CD4-positive, alpha-beta T cell treated with Interleukin-17A for 1 hour (primary cell): ENCODE data around the gene SPATA18.
"Not testable (repeated sequence)": the region's sequence is repeated elsewhere in the genome, so short reads cannot be mapped to it uniquely, and the experiment has no call there.

Experiments
- DNase-seq: peaks from one replicate; pipeline ENCODE4 v3.0.0-alpha.2; 2020

SPATA18 gene

GRCh38 chr4:52052475-52052780 is 1.3 kb downstream of the SPATA18 start:
- no peak for DNase-seq

DNA sequence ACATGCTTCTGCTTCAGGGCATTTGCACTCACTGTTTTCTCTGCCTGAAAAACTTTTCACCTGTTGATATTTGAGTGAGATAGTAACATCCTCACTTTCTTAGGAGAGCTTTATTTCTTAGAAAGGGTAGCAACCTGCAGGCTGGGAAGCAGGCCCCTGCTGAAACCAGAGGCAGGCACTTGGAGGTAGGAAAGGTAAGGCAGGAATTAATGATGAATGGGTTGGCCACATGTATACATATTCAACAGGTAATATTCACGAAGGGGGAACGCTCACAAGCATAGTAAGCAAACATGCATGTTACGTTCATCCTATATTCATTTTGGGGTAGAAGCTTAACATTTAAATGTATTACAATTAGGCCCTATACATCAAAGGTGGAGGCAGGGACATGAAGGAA is 3.1 kb downstream of the SPATA18 start:
- DNase-seq = no peak

- DNase-seq = no peak
These were observed 6.1 kb downstream of the SPATA18 start for GRCh38 chr4:52057196-52057595.

GRCh38 chr4:52058275-52058674 is 7.2 kb downstream of the SPATA18 start:
- no peak for DNase-seq

DNA sequence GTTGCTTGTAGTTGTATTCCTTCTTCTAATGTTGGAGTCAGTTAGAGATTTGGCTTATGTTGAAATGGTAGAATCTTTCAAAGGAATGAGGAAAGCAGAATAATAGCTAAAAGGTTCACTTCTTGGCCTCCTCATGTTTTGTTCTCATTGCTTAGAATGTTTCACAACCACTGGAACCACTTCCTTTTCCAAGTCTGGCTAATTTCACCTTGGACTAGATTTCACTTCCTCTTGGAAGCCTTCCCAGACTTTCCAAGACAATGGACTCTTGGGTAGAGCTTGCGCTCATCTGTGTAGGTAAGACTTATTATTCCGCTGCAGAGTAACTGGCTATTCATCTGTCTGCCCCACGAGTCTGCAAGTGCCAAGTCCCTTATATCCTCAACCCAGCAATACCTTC is 8.3 kb downstream of the SPATA18 start:
- no peak for DNase-seq

DNA sequence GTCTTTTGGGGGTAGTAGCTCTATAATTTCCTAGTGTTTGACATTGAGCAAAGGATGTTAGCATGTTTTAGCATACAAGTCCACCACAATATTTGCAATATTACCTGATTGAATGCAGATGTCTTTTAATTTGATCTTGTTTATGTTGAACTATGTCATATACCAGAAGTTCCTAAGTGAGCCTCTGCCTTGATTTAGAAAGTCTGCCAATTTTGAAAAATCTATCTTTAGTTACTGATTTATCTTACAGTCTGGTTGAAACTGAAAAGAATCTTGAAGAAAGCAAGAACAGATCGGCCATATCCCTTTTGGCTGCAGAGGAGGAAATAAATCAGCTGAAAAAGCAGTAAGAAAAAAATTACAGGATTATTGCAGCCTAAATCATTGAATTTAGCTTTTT is 18.5 kb downstream of the SPATA18 start:
- no peak for DNase-seq

DNA sequence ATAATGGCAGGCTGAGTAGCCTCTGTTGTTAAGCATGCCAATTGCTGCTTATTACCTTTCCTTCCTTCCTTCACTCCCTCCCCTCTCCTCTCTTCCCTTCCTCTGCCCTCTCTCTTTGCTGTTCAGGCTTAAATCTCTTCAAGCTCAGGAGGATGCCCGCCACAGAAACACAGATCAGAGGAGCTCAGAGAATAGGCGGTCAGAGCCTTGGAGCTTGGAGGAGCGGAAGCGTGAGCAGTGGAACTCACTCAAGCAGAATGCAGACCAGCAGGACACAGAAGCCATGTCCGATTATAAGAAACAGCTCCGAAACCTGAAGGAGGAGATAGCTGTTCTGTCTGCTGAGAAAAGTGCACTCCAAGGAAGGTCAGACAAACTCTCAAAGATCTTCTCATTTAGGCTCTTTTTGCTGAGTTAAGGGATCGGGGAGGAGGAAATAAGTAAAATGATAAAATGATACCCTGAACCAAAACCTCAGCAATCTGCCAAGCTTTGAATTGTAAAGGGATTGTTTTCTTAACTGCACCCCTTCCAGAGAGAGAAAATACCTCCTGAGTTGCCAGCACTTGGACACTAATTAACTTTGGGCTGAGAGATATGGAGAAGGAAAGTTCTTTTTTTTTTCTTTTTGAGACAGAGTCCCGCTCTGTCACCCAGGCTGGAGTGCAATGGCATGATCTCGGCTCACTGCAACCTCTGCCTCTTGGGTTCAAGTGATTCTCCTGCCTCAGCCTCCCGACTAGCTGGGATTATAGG is 20.9 kb downstream of the SPATA18 start:
- no peak for DNase-seq

GRCh38 chr4:52076731-52077130 is 25.6 kb downstream of the SPATA18 start:
- no peak for DNase-seq

- DNase-seq = no peak
These were observed 28.6 kb downstream of the SPATA18 start for GRCh38 chr4:52079659-52080058.

DNA sequence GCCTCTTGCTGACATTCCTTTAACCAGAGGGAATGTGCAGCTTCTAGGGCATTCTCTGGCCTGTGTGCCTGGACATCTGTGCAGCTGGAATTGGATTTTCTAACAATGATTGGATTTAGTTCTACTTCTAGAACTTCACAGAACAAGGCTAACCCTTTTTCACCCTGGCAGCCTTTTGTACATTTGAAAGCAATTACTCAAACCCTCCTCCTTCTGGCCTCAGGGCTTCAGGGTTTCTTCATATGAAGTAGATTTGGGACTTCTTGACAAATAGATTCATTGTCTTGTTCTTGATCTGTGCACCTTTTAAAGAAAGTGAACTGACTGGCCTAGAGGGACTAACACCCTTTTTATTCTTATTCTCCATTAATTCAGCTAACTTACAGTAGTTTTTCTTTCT is 30.1 kb downstream of the SPATA18 start:
- DNase-seq = no peak

DNA sequence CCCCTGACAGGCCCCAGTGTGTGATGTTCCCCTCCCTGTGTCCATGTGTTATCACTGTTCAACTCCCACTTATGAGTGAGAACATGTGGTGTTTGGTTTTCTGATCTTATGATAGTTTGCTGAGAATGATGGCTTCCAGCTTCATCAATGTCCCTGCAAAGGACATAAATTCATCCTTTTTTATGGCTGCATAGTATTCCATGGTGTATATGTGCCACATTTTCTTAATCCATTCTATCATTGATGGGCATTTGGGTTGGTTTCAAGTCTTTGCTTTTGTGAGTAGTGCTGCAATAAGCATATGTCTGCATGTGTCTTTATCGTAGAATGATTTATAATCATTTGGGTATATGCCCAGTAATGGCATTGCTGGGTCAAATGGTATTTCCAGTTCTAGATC is 35.3 kb downstream of the SPATA18 start:
- not testable (repeated sequence) for DNase-seq

DNA sequence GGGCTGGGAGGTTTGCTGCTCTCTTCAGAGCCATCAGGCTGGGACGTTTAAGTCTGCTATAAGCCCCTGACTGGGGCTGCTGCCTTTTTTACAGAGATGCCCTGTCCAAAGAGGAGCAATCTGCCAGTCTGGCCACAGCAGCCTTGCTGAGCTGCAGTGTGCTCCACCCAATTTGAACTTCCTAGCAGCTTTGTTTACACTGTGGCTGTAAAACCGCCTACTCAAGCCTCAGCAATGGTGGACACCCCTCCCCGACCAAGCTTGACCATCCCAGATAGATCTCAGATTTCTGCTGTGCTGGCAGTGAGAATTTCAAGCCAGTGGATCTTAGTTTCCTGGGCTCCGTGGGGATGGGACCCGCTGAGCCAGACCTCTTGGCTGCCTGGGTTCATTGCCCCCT is 40.7 kb downstream of the SPATA18 start:
- no peak for DNase-seq

GRCh38 chr4:52093466-52093865 is 42.4 kb downstream of the SPATA18 start:
- no peak for DNase-seq

GRCh38 chr4:52094376-52095145 is 43.5 kb downstream of the SPATA18 start:
- DNase-seq = no peak

DNA sequence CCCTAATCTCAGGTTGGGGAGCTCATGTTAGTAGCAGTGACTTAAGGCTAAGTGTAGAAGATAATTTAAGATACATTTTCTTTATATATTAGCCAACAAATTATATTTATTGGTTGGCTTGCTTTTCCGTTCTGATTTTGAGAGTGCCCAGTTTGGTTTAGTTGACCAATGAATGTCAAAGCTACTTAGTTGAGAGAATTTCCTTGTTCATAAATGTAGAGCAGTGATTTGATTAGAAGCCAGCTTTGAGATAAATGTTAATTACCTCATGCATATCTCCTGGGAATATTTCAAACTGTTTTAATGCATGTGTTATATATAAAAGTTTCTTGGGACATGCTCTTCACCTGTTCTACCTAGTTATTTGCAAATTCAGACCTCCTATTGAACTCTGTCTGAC is 44.3 kb downstream of the SPATA18 start:
- no peak for DNase-seq

GRCh38 chr4:52096048-52096447 is 44.9 kb downstream of the SPATA18 start:
- DNase-seq = no peak

- no peak for DNase-seq
These were observed 47.5 kb downstream of the SPATA18 start for GRCh38 chr4:52098618-52099017.

DNA sequence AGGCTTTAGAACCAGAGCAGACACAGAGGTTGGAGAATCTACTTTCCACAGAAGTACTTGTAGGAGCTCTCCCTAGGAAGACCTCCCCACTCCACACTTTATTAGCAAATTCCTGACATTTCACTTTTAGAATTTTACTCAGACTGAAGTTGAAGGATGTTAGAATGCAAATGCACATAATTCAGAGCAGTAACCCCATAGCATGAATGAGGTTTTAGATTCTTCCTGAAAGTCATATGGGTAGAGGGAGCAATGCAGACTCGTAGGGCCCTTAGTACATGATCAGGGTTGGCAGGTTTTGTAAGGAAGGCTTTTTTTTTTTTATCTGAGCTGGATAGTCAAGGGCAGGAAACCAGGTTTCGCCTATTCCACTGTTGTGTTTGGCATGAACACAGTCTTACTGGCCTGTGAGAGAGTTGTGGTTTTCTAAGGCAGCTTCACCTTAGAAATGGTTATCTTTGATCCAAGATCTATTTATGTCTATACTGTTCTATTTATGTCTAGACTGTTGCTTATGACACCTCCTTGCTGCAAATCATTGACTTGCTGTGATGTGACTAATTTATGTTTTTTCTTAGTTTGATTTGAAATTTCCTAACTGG is 48.9 kb downstream of the SPATA18 start:
- DNase-seq = no peak

DNA sequence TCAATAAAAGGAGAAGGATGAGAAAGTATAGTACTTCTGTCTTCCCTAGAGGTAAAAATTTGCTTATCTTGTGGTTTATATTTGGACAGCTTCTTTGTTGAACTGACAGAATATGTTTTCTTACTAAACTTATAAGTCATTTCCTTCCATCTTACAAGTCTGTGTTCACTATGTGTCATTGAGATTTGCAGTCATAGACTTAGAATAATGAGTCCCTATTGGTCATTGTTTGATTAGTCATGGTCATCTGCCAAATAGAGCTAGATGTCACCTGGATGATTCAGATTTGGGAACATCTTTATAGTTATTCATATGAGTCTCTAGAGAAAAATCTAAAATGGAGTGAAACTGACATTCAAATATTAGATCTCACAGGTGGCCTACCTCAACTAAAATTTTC is 51.5 kb downstream of the SPATA18 start:
- no peak for DNase-seq

GRCh38 chr4:52103319-52103718 is 52.2 kb downstream of the SPATA18 start:
- no peak for DNase-seq

DNA sequence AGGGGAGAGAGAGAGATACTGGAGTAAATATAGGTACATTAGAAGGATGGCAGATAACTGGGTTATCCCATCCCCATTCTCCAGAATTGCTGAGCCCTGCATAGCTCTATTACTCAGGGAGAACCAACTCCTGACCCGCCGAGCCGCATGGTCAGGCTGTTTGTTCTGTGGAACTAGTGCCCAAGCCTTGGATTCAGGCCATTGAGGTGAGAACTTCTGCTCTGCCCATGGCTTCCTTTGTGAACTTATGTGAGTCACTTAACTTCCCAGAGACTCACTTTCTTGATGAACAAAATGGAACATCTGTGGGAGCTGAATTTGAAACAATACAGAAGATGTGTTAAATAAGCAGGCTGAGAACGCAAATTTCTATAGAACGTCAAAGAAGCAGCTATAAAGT is 54.2 kb downstream of the SPATA18 start:
- no peak for DNase-seq

- no peak for DNase-seq
These were observed 55.1 kb downstream of the SPATA18 start for GRCh38 chr4:52106191-52106590.

DNA sequence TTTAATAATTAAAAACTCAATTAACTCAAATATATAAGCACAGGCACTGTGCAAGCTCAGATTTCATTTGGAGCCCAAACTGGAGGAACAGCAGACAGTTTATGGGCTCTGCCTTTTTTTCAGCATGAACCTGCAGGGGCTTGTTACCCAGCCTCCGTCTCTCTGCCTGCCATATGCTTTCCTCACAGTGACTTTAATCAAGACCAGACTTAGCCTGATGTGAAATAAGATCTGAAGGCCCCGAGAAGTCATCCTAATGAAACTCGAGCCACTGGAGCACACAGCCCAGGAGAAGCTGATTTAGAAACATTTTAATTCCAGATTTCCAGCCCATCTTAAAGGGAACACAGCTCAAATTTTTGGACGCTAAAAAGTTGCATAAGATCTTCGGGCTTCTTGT is 55.6 kb downstream of the SPATA18 start:
- no peak for DNase-seq

DNA sequence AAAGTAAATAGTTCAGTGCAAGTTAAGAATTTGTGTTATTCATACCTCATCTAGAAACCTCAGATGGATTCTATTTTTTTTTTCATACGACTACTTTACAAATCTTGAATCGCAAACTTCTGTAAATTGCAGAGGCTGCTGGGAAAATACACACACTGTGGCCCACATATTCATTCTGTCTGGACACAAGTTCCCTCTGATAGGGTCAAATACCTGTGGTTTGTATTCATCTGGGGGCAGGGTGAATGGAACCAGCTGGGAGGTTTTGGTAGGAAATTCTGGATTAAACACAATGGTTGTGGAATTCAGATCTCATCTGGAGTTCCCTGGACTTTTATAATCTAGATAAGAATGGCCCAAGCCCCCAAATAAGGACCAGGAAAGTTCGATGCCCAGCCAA is 56.2 kb downstream of the SPATA18 start:
- no peak for DNase-seq
